Measurements from ENCODE around the gene ZBTB37.
"Not testable (repeated sequence)": the region's sequence is repeated elsewhere in the genome, so short reads cannot be mapped to it uniquely, and the experiment has no call there.

The ZBTB37 gene

DNA sequence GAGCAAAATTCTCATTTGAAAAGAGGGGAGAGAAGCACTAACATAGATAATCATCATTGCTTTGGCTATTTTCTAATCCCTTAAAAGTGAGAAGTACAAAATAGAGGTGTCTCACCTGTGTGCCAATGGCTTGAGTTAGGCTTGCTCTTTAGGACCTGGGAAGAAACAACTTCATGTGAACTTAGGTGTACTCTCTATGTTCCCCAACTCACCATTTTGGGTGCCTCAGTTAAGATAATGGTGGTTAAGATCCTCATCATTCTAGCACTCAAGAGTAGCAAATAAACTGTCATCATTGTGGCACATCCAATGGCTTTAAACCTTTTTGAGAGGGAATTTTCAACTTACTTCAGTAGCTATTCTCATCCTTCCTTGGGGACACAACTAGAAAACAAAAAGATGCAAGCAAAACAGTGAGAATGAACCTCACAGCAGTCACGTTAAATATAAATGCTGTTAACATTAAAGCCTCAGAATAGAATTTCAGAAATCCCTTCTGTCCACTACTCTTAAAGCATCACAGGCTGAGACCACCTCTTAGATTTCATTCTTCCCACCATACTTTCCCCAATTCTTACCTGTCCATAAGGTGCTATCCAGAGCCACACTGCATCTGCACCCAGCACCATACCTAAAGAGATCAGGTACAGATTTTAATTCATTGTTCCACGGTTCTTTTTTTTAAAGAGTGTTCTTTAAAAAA, 1.6 kb upstream of the ZBTB37 start:
- no peak for DNase-seq

DNA sequence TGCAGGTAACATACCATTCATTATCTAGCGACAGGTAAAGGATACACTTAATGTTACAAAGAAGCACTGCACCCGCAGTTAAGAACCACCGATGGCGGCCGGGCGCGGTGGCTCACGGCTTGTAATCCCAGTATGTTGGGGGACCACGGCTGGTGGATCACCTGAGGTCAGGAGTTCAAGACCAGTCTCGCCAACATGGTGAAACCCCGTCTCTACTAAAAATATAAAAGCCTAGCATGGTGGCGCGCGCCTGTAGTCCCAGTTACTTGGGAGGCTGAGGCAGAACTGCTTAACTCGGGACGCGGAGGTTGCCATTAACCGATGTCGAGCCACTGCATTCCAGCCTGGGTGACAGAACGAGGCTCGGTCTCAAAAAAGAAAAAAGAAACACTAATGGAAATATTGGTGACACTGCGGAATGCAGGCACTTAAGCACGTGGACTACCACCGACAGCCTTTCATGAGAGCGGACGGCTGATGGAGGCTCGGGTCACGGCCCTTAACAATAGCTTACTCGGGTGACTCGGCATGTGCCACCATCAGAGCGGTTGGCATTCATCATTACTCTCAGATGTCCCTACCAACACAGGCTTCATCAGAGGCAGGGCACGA, 933 bp upstream of the ZBTB37 start:
- DNase-seq = no peak

DNA sequence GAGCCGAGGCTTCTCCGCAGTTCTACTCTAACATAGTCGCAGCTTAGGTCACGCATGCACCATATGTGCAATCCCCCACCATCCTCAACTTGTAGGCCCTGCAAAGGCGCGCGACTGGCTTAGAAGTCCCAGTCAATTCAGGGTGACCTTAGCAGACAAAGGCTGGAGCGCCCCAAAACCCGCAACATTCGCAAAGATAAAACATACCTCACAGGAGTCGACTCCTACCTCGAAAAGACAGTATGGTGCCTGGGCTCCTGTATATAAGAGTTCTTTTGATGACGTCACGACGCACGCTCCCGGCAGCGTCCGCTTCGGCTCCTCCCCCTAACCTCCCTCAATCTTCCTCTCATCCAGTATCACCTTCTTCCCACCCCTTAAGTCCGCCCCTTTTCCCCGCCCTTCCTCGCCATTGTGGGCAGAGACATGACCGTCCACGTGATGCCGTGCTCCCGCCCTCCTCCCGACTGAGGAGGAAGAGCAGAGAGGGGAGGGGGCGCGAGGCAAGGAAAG, 371 bp upstream of the ZBTB37 start, which contains the start of gene GAS5:
Gene GAS5, minus strand, starts transcription at position 237 of the 513 bp plus-strand sequence.
- DNase-seq = peak; percentile 100

DNA sequence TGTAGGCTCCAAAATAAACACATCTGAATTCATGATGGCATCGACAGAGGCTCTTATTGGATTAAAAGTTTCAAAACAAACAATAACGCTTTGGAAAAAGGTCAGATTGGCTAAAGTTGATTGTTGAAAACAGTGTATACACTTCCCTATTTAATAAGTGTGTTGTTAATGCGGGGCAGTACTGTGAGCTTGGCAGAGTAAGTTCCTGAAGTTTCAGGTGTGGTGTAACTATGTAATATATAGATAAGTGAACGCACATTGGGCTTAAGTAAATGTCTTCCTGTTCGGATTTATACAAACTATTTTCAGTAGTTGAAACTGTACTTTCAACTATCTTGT, 810 bp downstream of the ZBTB37 start:
- no peak for DNase-seq

DNA sequence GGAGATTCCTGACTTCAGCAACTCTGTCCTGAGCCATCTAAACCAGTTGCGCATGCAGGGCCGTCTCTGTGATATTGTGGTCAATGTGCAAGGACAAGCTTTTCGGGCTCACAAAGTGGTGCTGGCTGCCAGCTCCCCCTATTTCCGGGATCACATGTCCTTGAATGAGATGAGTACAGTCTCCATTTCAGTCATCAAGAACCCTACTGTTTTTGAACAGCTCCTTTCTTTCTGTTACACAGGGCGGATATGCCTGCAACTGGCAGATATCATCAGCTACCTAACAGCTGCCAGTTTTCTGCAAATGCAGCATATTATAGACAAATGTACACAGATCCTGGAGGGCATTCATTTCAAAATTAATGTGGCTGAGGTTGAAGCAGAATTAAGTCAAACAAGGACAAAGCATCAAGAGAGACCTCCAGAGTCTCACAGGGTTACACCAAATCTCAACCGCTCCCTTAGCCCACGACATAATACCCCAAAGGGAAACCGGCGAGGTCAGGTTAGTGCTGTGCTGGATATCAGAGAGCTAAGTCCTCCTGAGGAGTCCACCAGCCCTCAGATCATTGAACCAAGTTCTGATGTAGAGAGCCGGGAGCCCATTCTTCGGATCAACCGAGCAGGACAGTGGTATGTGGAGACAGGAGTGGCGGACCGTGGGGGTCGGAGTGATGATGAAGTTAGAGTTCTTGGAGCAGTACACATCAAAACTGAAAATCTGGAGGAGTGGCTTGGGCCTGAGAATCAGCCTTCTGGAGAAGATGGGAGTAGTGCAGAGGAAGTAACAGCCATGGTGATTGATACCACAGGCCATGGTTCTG, 2.3 kb downstream of the ZBTB37 start:
- DNase-seq = peak; percentile 57

DNA sequence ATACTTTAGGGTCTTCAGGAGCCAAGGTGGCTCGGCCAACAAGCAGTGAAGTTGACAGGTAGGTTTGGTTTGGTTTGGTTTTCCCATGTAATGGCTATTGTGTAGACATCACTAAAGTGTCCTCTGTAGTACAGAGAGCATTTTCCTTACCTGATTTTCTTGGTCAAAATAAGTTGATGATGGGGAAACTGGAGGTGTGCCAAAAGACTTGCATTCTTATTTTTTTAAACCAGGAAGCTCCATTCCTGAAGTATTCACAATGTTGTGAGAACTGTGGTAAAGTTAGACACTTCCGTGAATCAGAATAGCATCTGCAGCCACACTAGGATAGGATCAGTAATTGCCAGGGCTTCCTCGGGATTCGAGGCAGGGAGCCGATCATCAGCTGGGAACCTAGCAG, 2.9 kb downstream of the ZBTB37 start:
- no peak for DNase-seq

DNA sequence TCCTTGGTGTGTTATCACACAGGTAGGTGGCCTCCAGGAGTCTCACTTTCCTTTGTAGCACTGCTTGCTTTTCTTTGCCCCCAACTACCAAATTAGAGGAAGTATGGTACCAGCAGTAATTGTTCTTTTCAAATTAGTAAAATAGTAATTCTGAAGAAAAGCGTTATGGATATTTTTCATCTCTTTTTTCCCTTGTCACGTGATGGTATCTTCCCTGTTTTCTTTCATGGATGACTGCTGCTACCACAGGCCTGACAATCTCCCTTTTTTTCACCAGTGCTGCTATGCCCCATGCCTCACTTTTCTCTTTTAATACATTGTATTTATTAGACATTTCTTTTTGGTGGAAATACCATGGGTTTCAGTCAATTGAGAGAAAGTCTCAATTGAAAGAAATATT, 3.3 kb downstream of the ZBTB37 start:
- no peak for DNase-seq

DNA sequence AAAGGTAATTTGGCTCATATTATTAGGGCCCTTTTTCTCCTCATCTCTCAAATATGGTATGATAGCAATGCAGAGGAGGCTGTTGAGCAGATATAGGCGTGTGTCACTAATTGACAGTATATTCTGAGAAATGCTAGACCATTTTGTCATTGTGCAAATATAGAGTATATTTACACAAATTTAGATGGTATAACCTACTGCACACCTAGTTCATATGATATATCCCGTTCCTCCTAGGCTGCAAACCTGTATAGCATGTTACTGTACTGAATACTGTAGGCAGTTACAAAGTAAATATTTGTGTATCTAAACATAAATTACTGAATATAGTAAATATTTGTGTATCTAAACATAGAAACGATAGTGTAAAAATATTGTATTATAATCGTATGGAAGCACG, 8.6 kb downstream of the ZBTB37 start:
- DNase-seq = no peak

DNA sequence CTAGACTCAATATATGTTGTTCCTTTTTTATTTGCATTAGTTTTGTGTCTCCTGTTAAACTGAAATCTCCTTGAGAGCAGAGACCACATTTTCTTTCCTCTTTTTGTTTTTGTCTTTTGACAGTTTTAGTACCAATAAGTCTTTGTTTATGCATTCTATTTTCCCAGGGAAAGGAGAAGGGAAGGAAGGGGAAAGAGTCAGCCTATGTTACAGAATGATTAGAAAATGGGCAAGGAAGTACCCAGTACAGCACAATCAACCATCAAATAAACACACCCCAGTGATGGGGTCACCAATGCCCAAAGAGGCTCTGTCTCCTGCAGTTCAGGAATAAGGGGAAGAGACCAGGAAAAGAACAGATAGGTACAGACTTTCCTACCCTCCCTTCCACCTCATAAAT, 10.1 kb downstream of the ZBTB37 start:
- DNase-seq = no peak

DNA sequence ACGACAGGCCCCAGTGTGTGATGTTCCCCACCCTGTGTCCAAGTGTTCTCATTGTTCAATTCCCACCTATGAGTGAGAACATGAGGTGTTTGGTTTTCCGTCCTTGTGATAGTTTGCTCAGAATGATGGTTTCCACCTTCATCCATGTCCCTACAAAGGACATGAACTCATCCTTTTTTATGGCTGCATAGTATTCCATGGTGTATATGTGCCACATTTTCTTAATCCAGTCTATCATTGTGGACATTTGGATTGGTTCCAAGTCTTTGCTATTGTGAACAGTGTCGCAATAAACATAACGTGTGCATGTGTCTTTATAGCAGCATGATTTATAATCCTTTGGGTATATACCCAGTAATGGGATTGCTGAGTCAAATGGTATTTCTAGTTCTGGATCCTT, 12.9 kb downstream of the ZBTB37 start:
- DNase-seq = not testable (repeated sequence)

DNA sequence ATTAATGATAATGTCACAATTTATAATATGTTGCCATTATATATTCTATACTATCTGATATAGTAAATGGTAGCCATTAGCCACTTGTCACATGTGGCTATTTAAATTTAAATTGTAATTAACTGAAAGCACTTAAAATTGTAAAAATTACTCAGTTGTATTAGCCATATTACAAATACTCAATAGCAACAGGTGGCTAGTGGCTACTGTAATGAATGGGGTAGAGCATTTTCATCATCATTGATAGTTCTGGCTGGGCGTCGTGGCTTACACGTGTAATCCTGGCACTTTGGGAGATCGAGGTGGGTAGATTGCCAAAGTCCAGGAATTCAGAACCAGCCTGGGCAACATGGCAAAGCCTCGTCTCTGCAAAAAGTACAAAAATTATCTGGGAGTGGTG, 16.5 kb downstream of the ZBTB37 start:
- no peak for DNase-seq

DNA sequence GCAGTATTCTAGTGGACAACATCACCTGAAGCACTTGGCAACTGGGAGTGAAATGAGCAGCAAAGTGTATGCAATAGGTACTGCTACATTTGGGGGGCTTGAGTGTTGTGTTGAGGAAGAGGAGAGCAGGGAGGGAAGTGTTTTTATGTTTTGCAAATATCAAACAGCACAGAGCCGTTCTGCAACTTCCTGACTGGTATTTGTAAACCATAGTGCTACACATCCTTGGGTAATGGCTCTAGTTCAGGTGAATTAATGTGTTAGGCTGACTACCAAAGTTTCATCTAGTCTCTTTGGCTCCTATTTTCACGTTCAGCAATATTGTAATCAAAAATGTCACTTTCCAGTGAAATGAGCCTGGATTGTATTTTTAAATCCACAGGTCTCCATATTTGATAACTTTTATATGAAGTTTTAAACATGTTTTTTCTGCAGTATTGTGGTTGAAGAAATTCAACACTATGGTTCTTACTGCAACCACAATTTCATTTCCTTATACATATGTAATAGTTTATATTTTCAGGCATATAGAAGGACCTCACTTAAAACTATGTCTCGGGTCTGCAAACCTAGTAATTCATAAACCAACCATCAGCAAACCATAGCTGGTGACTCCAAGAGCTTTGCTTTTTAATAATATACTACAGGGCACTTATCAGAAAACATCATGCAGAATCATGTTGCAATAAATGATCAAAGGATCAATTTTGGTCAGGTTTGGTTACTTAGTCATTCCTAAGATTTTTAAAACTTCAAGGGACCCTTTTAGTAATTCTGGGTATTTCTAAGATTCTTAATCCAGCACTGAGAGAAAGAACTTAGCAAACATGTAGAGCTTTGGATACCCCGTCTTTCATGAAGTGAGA, 18.8 kb downstream of the ZBTB37 start:
- DNase-seq = no peak

DNA sequence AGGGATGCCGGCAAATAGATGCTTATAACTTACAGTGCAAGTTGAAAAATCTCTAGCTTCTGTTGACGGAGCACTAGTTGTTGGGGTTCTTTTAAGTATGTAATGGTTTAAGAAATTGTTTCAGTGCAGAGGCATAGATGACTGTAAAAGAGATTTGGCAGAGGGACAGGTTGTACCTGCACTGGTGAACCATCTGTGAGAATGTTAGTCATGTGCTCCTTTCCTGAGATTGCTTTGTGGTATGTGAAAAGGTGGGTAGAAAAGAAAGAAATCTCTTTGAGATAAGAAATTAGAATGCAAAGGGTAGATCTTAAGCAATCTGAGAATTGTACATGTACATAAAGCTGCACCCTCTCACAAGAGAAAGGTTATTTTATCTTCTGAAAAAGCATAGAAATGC, 19.4 kb downstream of the ZBTB37 start:
- no peak for DNase-seq

DNA sequence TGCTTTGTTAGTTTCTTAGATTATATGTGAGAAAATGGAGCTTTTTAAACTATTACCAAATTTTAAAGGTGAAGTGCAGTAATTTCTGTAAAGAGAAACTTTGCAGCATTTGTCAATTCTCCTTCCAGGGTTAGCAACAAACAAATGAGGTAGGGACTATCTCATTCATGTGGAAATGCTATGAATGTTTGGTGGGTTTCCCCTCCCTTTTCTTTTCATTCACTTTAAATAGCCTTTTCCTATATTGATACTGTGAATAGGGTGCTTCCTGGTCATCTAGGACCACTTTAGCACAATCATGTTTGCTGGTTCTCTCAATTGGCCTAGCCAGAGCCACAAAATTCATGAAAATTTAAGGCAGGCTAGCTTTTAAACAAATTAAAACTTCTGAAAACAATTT, 20.6 kb downstream of the ZBTB37 start:
- DNase-seq = no peak

DNA sequence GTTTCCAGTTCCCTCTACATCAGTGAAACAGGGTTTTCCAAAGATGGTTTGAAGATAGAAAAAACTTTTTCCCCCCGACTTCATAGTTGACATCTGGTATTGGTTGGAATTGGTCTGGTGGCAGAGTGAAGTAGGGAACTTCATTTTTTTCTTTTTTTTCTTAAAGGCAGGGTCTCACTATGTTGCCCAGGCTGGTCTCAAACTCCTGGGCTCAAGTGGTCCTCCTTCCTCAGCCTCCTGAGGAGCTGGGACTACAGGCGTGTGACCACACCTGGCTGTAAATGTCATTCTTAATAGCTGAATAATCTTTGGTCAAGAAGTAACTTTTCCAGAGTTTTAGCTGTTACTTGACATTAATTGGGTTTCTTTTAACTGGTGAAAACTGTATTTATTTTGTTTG, 21.7 kb downstream of the ZBTB37 start:
- DNase-seq = no peak

DNA sequence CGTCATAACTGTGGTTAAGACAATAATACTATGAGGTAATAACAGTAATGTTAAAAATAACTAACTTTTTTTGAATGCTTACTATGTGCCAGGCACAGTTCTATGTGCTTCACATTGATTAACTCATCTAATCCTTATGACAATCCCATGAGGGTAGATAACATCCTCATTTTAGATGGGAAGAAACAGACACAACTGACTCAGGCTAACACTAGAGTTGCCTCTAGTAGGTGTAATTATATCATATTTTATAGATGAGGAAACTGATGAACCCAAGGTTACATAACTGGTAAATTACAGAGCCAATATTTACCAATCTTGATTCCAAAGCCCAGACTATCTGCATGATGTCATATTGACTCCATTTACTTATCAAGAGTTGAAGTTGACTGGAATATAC, 25.4 kb downstream of the ZBTB37 start:
- no peak for DNase-seq

DNA sequence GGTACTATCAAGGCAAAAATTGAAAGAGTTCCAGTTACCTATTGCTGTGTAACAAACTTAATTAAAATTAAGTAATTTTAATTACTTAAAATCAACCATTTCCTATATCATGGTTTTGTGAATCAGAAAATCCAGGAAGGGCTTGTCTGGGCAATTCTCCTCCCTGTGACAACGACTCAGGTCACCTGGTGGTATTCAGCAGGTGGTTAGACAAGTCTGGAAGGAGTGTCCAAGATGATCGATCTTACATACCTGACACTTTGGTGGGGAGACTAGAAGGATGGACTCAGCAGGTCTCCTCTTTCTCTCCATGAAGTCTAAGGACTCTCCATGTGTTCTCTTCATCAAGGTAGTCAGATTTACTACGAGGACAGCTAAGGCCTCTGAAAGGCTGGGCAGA, 26.0 kb downstream of the ZBTB37 start:
- no peak for DNase-seq

DNA sequence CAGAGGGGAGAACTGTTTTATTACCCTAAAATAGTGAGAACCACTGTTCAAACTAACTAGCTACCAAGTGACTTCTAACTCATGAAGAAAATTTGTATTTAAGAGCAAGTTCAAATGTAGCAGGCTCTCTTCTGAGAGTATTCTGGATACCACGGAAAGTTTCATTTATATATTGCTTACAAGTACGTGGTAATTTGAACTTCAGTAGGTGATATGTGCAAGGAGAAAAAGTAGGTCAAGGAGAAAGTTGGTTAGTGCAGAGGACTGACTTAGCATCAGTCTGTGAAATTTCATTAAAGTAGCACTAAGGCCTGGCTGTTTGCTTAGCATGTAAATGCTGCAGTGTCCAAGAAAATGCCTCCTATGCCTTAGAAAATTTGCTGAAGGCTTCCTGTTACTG, 32.2 kb downstream of the ZBTB37 start:
- no peak for DNase-seq

DNA sequence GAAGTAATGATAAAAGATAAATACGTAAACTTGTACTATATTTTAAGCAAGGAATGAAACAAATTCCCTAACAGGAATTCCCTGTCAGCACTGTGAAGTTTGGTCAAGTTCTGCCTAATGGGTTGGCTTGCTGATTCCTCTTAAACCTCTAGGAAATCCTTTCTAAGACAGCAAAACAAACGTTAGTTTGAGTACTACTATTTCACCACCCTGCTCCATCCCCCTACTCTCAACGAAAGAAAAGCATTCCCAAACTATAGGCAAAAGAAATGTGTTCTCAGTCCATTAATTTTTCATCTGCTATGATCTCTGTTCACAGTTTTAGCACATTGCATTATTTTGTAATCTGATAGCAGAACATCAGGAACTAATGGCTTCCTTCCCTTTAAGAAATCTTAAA, 32.8 kb downstream of the ZBTB37 start:
- no peak for DNase-seq

DNA sequence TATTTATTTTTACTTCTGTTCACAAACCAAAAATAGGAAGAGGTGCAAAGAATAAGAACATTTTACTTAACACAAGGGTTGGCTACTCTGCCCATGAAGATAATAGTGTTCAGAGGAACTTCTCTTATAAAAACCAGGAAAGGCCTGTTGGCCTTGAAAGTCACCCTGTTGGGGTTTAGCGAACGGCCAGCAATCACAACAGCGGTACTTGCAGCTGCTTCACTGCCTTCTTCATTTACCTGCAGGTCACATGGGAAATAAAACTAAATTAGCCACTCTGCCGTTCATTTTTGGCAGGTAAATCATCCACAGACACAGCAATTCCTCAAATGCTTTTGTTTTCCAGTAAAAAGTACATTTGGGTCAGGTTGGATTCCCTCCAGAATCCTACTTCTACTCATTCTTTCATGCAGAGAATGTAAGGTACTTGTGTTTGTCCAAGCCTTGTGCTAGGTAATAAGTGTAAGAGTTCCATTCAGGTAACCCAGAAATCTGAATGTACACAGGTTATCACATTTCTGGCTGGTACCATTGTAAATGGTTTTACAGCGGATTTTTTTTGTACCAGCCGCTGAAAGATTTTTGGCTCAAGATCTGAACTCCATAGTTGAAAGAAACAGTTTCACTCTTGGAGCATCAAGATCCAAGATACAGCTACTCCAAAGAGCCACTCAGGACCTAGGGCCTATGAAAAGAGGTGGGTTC, 35.8 kb downstream of the ZBTB37 start:
- no peak for DNase-seq

DNA sequence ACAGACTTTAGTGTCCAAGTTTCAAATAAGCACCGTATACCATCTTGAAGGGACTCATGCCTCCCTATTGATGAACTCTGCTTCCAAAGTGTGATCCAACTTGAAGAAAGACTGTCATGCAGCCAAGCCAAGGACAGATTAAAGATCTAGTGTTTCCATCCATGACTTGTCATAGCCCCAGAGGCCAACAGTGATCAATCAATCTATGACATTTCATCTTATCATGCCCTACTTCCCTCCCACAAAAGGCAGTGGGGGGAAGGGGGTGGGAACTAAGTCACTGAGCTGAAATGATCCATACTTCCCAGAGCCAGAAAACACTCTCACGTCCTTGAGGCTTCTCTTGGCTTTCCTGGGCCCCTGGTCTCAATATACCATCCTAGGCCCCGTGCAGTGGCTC, 44.9 kb downstream of the ZBTB37 start:
- DNase-seq = no peak

DNA sequence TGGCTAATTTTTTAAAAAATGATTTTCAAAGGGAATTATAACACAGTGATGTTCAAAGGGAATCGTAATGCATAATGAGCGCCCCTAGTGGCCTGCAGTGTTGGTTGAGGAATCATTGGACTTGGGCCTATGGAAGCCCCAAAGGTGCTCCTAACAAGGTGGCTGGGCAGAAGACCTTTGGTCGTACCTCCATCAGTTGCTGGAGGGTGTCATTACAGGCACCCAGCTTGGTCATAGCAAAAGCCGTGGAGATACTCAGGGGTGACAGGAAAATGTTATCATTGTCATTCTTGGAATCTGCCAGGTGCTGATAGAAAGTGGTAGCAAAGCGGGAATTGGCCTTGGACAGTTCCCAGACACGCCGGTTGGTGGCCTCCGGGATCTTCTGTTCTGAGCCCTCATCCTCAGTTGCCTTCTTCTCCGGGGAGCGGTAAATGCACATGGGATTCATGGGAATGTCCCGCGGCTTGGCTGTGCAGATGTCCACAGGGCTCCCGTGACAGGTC, 46.2 kb downstream of the ZBTB37 start:
- DNase-seq = peak; percentile 36
